Neutrophil (primary cell): ENCODE measurements around the gene ATXN1.

Source experiments
- H3K27ac ChIP-seq: fragments of 200-600 bp; sonication (generic); 2 replicates; pipeline ENCODE4 v1.5.1; 2016; ENCODE audit warnings: mild to moderate bottlenecking, moderate library complexity
- H3K27me3 ChIP-seq: fragments of 200-600 bp; sonication (generic); 2 replicates; pipeline ENCODE4 v1.6.0; 2016; ENCODE audit warnings: mild to moderate bottlenecking
- H3K36me3 ChIP-seq: fragments of 200-600 bp; sonication (generic); 2 replicates; pipeline ENCODE4 v1.5.1; 2017
- H3K4me1 ChIP-seq, 2 experiments: fragments of 200-600 bp in 1 of 2; sonication (generic) in 1 of 2; 1 replicate in 1 of 2; 2 replicates in 1 of 2; pipeline versions ENCODE4 v1.5.1 to v1.6.1; 2013 to 2016; ENCODE audit warnings: low read depth in 1 of 2, low read length in 1 of 2, mild to moderate bottlenecking in 1 of 2, moderate library complexity in 1 of 2; ENCODE audit not compliant: control insufficient read depth in 1 of 2, insufficient read depth in 1 of 2
- H3K4me3 ChIP-seq, 2 experiments: fragments of 200-600 bp in 1 of 2; sonication (generic) in 1 of 2; 1 replicate in 1 of 2; 2 replicates in 1 of 2; pipeline ENCODE4 v1.5.1; 2013 to 2016; ENCODE audit warnings: low read depth in 1 of 2, low read length in 1 of 2, mild to moderate bottlenecking in 1 of 2, moderate library complexity in 1 of 2
- H3K9me3 ChIP-seq: fragments of 200-600 bp; sonication (generic); 2 replicates; pipeline ENCODE4 v1.5.1; 2016
- TF ChIP-seq, protein P1 (sequence below): fragments of 200-600 bp; sonication (generic); IDR thresholded peaks from 2 replicates; pipeline ENCODE4 v1.5.1; 2016; ENCODE audit warnings: antibody characterized with exemption

The ATXN1 gene

DNA sequence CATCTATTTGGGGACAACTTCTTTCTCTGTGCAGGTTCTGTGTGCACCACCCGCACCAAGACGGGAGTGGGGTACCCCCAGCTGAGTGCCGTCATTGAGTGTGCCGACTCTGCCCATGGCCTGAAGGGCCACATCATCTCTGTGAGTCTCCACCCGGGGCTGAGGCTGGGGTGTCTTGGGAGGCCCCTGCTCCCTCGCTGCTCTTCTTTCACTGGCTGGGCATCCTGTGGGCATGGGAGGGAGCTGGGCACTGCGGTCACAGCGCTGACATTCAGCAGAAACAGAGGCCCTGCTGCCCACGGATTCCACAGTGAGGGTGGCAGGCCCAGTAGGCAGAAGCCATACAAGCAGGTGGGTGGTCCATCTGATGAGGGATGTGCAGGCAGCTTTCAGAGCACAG lies 482.5 kb downstream of the ATXN1 start:
- Histone ChIP-seq H3K4me1 (no peaks in the 10 kb centered on the region), H3K36me3 (no peaks in the 10 kb centered on the region), H3K4me3 (no peak overlapping the region), H3K9me3 (no peaks in the 10 kb centered on the region), H3K27ac (no peak overlapping the region), H3K27me3 (no peaks in the 10 kb centered on the region)
- TF ChIP-seq, protein P1, sequence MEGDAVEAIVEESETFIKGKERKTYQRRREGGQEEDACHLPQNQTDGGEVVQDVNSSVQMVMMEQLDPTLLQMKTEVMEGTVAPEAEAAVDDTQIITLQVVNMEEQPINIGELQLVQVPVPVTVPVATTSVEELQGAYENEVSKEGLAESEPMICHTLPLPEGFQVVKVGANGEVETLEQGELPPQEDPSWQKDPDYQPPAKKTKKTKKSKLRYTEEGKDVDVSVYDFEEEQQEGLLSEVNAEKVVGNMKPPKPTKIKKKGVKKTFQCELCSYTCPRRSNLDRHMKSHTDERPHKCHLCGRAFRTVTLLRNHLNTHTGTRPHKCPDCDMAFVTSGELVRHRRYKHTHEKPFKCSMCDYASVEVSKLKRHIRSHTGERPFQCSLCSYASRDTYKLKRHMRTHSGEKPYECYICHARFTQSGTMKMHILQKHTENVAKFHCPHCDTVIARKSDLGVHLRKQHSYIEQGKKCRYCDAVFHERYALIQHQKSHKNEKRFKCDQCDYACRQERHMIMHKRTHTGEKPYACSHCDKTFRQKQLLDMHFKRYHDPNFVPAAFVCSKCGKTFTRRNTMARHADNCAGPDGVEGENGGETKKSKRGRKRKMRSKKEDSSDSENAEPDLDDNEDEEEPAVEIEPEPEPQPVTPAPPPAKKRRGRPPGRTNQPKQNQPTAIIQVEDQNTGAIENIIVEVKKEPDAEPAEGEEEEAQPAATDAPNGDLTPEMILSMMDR: no peak

DNA sequence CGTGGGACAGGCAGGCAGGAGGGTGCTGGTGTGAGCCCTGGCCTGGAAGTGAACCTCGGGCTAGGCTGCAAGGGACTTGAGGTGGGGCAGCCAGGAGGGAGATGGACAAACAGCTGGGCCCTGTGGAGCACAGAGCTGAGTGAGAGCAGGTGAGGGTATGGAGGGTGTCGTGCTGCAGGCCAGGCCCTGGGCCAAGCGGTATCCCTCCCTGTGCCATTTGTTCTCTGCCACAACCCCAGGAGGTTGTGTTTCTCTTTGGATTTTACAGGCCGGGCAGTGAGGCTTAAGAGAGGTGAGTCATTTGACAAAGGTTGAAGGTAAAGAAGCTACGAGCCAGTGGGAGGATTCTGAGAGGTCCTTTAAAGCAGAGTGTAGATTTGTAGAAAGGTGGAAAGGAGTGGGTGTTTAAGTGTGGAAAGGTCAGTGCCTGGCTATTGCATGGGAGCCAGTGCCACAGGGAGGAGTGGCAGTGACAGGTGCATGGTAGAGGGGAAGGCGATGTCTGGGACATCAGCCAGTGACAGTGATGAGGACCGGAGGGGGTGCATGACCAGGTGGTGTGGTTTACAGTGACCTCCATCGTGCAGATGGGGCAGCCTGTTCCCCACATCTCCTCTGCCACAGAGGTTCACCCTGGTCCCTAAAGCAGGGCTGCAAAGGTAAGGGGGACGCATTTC lies 483.1 kb downstream of the ATXN1 start:
- Histone ChIP-seq H3K4me1 (no peaks in the 10 kb centered on the region), H3K36me3 (no peaks in the 10 kb centered on the region), H3K27me3 (no peaks in the 10 kb centered on the region), H3K4me3 (no peak overlapping the region), H3K27ac (no peak overlapping the region), H3K9me3 (no peaks in the 10 kb centered on the region)
- TF ChIP-seq, protein P1: no peak

DNA sequence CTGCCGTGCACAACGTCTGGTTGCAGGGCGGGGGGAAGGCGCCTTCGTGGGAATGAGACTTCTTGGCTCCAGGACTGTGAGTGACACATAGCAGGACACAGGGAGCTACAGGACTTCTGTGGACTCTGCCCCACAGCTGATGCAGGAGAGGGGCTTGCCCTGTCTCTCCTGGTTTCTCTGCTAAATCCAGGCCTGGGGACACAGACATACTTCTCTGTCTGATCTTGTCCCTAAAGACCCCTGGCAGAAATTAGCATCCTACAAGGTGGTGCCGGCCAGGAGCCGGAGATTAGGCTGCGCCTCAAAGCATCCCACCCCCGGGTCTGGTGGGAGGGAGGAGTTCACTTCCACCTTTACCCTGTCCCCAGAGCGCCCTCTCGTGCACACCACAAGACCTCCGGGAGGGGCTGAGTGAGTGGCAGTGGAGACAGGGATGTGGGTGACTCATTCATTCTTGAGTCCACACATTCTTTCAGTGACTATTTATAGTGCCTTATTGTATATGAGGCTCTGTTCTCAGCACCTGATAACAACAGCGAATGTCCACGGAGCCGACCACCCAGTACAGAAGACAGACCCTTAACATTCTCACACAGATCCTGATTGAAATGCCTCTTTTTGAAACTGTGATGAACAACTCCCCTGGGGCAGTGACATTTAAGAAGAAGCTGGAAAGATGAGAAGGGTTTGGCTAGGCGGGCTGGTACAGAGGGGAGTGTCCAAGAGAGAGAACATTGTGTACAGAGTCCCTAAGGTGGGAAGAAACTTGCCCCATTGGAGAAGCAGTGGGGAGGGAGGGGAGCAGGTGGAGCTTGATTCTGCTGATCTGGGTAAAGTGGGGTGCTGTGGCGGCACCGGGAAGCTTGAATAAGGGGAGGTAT lies 483.9 kb downstream of the ATXN1 start:
- no peaks in the 10 kb centered on the region for H3K4me1 ChIP-seq
- no peaks in the 10 kb centered on the region for H3K9me3 ChIP-seq
- TF ChIP-seq, protein P1: no peak
- H3K4me3 ChIP-seq: no peak overlapping the region
- H3K27me3 ChIP-seq: no peaks in the 10 kb centered on the region
- no peaks in the 10 kb centered on the region for H3K36me3 ChIP-seq
- H3K27ac ChIP-seq: no peak overlapping the region

DNA sequence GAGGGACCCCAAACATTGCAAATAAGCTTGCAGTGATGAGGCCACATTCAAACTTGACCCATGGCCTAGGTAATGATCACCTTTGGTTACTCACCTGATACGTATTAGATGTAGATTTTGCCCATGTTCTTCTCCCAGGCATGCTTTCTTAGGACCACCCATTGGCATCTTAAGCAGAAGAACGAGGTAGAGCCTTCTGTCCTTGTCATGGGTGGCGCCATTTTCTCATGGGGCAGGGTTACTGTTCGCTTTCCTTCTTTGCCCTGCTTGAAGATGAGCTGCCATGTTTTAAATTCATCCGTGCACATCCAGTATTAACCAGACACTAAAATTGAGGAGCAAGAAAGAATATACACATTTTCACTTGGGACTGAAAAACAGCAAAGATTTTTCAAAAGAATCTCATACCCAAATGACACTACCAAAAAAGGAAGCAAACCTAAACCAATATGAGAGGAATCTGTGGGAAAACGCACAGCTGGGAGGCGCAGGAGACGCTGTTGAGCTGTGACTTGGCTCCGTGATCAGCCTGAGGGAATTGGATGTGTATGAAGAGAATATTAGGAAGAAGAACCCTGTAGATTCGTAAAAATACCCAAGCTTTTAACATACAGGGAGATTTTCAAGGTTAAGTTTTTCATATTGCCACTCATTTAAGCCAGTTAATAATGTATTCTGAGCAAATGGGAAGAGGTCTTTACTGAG lies 486.2 kb downstream of the ATXN1 start:
- no peaks in the 10 kb centered on the region for H3K36me3 ChIP-seq
- no peak overlapping the region for H3K4me3 ChIP-seq
- no peaks in the 10 kb centered on the region for H3K27me3 ChIP-seq
- no peaks in the 10 kb centered on the region for H3K9me3 ChIP-seq
- no peak overlapping the region for H3K27ac ChIP-seq
- no peaks in the 10 kb centered on the region for H3K4me1 ChIP-seq
- TF ChIP-seq, protein P1: no peak

DNA sequence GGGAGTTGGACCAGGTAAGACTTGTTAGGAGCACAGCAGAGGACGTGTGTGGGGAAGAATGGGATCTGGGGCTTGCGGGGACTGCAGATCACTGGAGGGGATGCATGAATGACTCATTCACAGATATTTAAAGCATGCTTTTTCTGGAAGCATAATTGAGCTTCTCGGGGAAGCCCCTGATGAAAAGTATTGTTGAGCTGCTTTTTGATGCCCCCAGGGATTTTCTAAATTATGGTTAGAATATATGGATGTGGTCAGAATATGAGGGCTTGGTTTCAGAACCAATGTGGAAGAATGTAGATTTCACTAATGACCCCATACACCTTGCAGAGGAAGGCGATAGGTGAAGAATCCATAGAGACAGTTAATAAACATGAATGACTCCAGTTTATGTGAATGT lies 486.8 kb downstream of the ATXN1 start:
- no peaks in the 10 kb centered on the region for H3K4me1 ChIP-seq
- TF ChIP-seq, protein P1: no peak
- no peaks in the 10 kb centered on the region for H3K9me3 ChIP-seq
- H3K27me3 ChIP-seq: no peaks in the 10 kb centered on the region
- H3K27ac ChIP-seq: no peak overlapping the region
- H3K36me3 ChIP-seq: no peaks in the 10 kb centered on the region
- no peak overlapping the region for H3K4me3 ChIP-seq
